CD14-positive monocyte (primary cell): Measurements from ENCODE around the gene KANSL3. TPM values are rescaled to one million over a fixed set of nuclear protein-coding genes. Genes with fewer than 3 reads are reported as not detected.

Source experiments
- DNase-seq, 3 donors: peaks; one replicate each; pipeline ENCODE4 v3.0.0-alpha.2; 2011 to 2022
- H2AFZ ChIP-seq: 2 replicates; pipeline ENCODE4 v1.6.0; 2012; ENCODE audit warnings: mild to moderate bottlenecking, low read depth, low read length, inconsistent platforms; ENCODE audit not compliant: insufficient read depth, poor library complexity, severe bottlenecking
- H3K27ac ChIP-seq, 2 donors: 1 replicate in 1 of 2; 2 replicates in 1 of 2; pipeline ENCODE4 v1.5.1; 2012 to 2013; ENCODE audit warnings: low read length in 2 of 2, control low read depth in 1 of 2, inconsistent platforms in 1 of 2, low read depth in 1 of 2, mild to moderate bottlenecking in 1 of 2
- H3K27me3 ChIP-seq, 2 donors: one replicate each; pipeline versions ENCODE4 v1.6.0 to v1.6.1; 2011 to 2013; ENCODE audit warnings: low read length in 2 of 2; ENCODE audit not compliant: control insufficient read depth in 2 of 2, insufficient read depth in 2 of 2
- H3K36me3 ChIP-seq, 2 donors: replicated peaks in 1 of 2; 1 replicate in 1 of 2; 2 replicates in 1 of 2; pipeline versions ENCODE4 v1.5.1 to v1.6.1; 2012 to 2013; ENCODE audit warnings: low read length in 2 of 2, control low read depth in 1 of 2, inconsistent platforms in 1 of 2, mild to moderate bottlenecking in 1 of 2; ENCODE audit not compliant: insufficient read depth in 2 of 2, control insufficient read depth in 1 of 2
- H3K4me1 ChIP-seq, 2 donors: 1 replicate in 1 of 2; 2 replicates in 1 of 2; pipeline versions ENCODE4 v1.5.1 to v1.6.1; 2012 to 2013; ENCODE audit warnings: low read length in 2 of 2, control low read depth in 1 of 2, inconsistent platforms in 1 of 2, mild to moderate bottlenecking in 1 of 2, moderate library complexity in 1 of 2; ENCODE audit not compliant: insufficient read depth in 2 of 2, control insufficient read depth in 1 of 2
- H3K4me2 ChIP-seq: replicated peaks from 2 replicates; pipeline ENCODE3; 2012; ENCODE audit warnings: low read length, moderate library complexity, mild to moderate bottlenecking; ENCODE audit not compliant: poor library complexity, severe bottlenecking; ENCODE audit errors: extremely low read depth
- H3K4me3 ChIP-seq, 3 experiments: fragments of 200-600 bp in 1 of 3; sonication (generic) in 1 of 3; replicated peaks in 1 of 3; 1 replicate in 2 of 3; 2 replicates in 1 of 3; pipeline ENCODE4 v1.5.1; 2011 to 2013; ENCODE audit warnings: low read length in 3 of 3, mild to moderate bottlenecking in 3 of 3, control low read depth in 2 of 3, low read depth in 2 of 3, inconsistent platforms in 1 of 3, moderate library complexity in 1 of 3
- H3K79me2 ChIP-seq: 2 replicates; pipeline ENCODE4 v1.6.0; 2012; ENCODE audit warnings: mild to moderate bottlenecking, control low read depth, inconsistent platforms, low read length, moderate library complexity; ENCODE audit not compliant: insufficient read depth
- H3K9ac ChIP-seq: 2 replicates; pipeline ENCODE4 v1.6.0; 2017; ENCODE audit warnings: low read length, mild to moderate bottlenecking; ENCODE audit not compliant: insufficient read depth, poor library complexity, severe bottlenecking
- H3K9me3 ChIP-seq, 2 donors: replicated peaks in 1 of 2; 1 replicate in 1 of 2; 2 replicates in 1 of 2; pipeline versions ENCODE4 v1.5.1 to v1.6.1; 2012 to 2013; ENCODE audit warnings: low read length in 2 of 2, control low read depth in 1 of 2; ENCODE audit not compliant: control insufficient read depth in 1 of 2, insufficient read depth in 1 of 2
- H4K20me1 ChIP-seq: 2 replicates; pipeline ENCODE4 v1.6.0; 2012; ENCODE audit warnings: mild to moderate bottlenecking, low read length, control low read depth, moderate library complexity; ENCODE audit not compliant: insufficient read depth
- H3K27ac Mint-ChIP-seq, 7 donors: one replicate each; pipeline ENCODE4 v1.8.0; 2020; ENCODE audit warnings: mild to moderate bottlenecking in 7 of 7, mixed read lengths in 7 of 7, moderate library complexity in 6 of 7, inconsistent platforms in 2 of 7
- H3K27me3 Mint-ChIP-seq, 3 donors: one replicate each; pipeline ENCODE4 v1.8.0; 2021 to 2022; ENCODE audit warnings: low read depth in 3 of 3, mild to moderate bottlenecking in 3 of 3, mixed read lengths in 3 of 3, moderate library complexity in 3 of 3, inconsistent platforms in 1 of 3
- H3K36me3 Mint-ChIP-seq, 2 donors: one replicate each; pipeline ENCODE4 v1.8.0; 2020; ENCODE audit warnings: mixed read lengths in 2 of 2, inconsistent platforms in 1 of 2, mild to moderate bottlenecking in 1 of 2
- H3K4me1 Mint-ChIP-seq: one replicate; pipeline ENCODE4 v1.8.0; 2020; ENCODE audit warnings: mild to moderate bottlenecking, mixed read lengths
- H3K4me3 Mint-ChIP-seq, 2 donors: one replicate each; pipeline ENCODE4 v1.8.0; 2020; ENCODE audit warnings: mild to moderate bottlenecking in 2 of 2, mixed read lengths in 2 of 2, moderate library complexity in 1 of 2
- H3K9me3 Mint-ChIP-seq, 7 donors: one replicate each; pipeline ENCODE4 v1.8.0; 2020 to 2022; ENCODE audit warnings: mixed read lengths in 7 of 7, mild to moderate bottlenecking in 6 of 7, moderate library complexity in 6 of 7, inconsistent platforms in 2 of 7
- WGBS: methylation state at CpG from one replicate; pipeline ENCODE4 v1.1.5; 2013; ENCODE audit warnings: missing lambda C conversion rate; ENCODE audit not compliant: insufficient coverage; 5-methylcytosine and 5-hydroxymethylcytosine counted together
- intact Hi-C, 2 donors: fragments of 100-400 bp; cut with micrococcal nuclease; formaldehyde crosslinking; loops; one replicate each; pipeline versions ENCODE4 v1.15.0 to v1.15.1; 2023
- polyA plus RNA-seq, 3 donors: library from polyadenylated mRNA; depleted of rRNA in 1 of 3; unstranded in 2 of 3; stranded (reverse) in 1 of 3; fragments of 300-500 nt in 2 of 3; fragments of >200 nt in 1 of 3; fragmentation: Illumina TruSeq in 2 of 3; gene quantifications; 1 replicate in 2 of 3; 2 replicates in 1 of 3; pipeline ENCODE4 v1.2.3, GENCODE V29; 2012 to 2021
- TF ChIP-seq, protein P1 (sequence below): fragments of 200-600 bp; IDR thresholded peaks from one replicate; pipeline ENCODE4 v1.8.0; 2022; ENCODE audit warnings: antibody characterized with exemption, mild to moderate bottlenecking

KANSL3 gene
- polyA plus RNA-seq, 3 donors: 2.5 to 25.3 (median 7.2) TPM

- intact Hi-C loops: no loop called here
- H3K27me3 ChIP-seq: no peaks in the 10 kb centered on the region
- over 99% methylated on average over 12 of the region's 13 CpGs for WGBS
- TF ChIP-seq, protein P1, sequence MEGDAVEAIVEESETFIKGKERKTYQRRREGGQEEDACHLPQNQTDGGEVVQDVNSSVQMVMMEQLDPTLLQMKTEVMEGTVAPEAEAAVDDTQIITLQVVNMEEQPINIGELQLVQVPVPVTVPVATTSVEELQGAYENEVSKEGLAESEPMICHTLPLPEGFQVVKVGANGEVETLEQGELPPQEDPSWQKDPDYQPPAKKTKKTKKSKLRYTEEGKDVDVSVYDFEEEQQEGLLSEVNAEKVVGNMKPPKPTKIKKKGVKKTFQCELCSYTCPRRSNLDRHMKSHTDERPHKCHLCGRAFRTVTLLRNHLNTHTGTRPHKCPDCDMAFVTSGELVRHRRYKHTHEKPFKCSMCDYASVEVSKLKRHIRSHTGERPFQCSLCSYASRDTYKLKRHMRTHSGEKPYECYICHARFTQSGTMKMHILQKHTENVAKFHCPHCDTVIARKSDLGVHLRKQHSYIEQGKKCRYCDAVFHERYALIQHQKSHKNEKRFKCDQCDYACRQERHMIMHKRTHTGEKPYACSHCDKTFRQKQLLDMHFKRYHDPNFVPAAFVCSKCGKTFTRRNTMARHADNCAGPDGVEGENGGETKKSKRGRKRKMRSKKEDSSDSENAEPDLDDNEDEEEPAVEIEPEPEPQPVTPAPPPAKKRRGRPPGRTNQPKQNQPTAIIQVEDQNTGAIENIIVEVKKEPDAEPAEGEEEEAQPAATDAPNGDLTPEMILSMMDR: no peak
- H3K79me2 ChIP-seq: no peaks in the 10 kb centered on the region
- H3K27ac ChIP-seq: no peak overlapping the region
- no peak overlapping the region for H3K4me3 ChIP-seq
- no peak overlapping the region for H3K27ac Mint-ChIP-seq
- H3K4me2 ChIP-seq: no peak overlapping the region
- no peaks in the 10 kb centered on the region for H3K9me3 ChIP-seq
- peaks cover 0 to 2% (median 0%) of the 10 kb centered on the region in 7 donors for H3K9me3 Mint-ChIP-seq
- H3K4me1 ChIP-seq: no peaks in the 10 kb centered on the region
- no peak overlapping the region for H3K9ac ChIP-seq
- H3K4me1 Mint-ChIP-seq: no peaks in the 10 kb centered on the region
- no peaks in the 10 kb centered on the region for H4K20me1 ChIP-seq
- peaks cover 0 to 4% (median 2%) of the 10 kb centered on the region in 3 donors for H3K27me3 Mint-ChIP-seq
- H3K36me3 ChIP-seq: no peaks in the 10 kb centered on the region
- no peak for DNase-seq
- H3K4me3 Mint-ChIP-seq: peak overlapping the region in 1 of 2 donors; percentile 53
- no peaks in the 10 kb centered on the region for H3K36me3 Mint-ChIP-seq
- no peak overlapping the region for H2AFZ ChIP-seq
Observed at GRCh38 chr2:96683972-96684820, 46.1 kb upstream of the KANSL3 start.

DNA sequence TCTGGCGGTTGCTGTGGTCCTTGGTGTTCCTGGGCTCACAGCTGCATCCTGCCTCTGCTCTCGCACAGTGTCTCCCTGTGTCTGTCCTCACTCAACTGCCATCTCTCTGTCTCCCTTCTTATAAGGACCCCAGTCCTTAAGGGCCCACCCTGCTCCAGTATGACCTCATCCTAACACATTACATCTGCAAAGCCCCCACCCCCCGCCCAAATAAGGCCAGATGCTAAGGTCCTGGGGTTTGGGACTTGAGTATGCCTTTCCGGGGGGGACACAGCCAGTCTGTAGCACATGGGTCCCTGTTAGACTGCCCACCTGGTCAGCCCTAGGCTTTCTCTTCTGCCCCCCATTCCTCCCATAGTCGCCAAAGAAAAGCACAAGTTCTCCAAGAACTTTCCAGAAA is 45.2 kb upstream of the KANSL3 start:
- Histone ChIP-seq H3K9ac (no peak overlapping the region), H3K27ac (no peak overlapping the region), H3K79me2 (no peaks in the 10 kb centered on the region), H3K27me3 (no peaks in the 10 kb centered on the region), H4K20me1 (no peaks in the 10 kb centered on the region), H3K4me1 (no peaks in the 10 kb centered on the region), H3K4me2 (no peak overlapping the region), H3K36me3 (no peaks in the 10 kb centered on the region), H3K9me3 (no peaks in the 10 kb centered on the region), H3K4me3 (no peak overlapping the region), H2AFZ (no peak overlapping the region)
- Mint-ChIP-seq H3K4me1 (no peaks in the 10 kb centered on the region), H3K4me3 (no peak overlapping the region), H3K9me3 (peaks cover 0 to 2% (median 0%) of the 10 kb centered on the region in 7 donors), H3K27ac (no peak overlapping the region), H3K27me3 (peaks cover 1 to 4% (median 2%) of the 10 kb centered on the region in 3 donors), H3K36me3 (no peaks in the 10 kb centered on the region)
- DNase-seq: no peak
- 90% methylated on average over 3 of the region's 5 CpGs for WGBS
- intact Hi-C loops: no loop called here
- TF ChIP-seq, protein P1: no peak
